GM18505 (cell line): ENCODE measurements around the gene ZNF775.
A peak's percentile ranks its signal among the peaks of the same experiment; 100 is the strongest.

Experiments
- ATAC-seq: cut with Tn5 transposase; IDR thresholded peaks from one replicate; pipeline ENCODE4 v1.9.1; 2021; ENCODE audit not compliant: unreplicated experiment
- POLR2A ChIP-seq: IDR thresholded peaks from 4 replicates; pipeline ENCODE4 v1.6.1; 2011; ENCODE audit warnings: borderline replicate concordance; ENCODE audit not compliant: insufficient read depth, insufficient read length; ENCODE audit errors: extremely low read depth

The ZNF775 gene

GRCh38 chr7:150375662-150376521, 3.2 kb upstream of the ZNF775 start:
- TF ChIP-seq POLR2A: no peak
- no peak for ATAC-seq

DNA sequence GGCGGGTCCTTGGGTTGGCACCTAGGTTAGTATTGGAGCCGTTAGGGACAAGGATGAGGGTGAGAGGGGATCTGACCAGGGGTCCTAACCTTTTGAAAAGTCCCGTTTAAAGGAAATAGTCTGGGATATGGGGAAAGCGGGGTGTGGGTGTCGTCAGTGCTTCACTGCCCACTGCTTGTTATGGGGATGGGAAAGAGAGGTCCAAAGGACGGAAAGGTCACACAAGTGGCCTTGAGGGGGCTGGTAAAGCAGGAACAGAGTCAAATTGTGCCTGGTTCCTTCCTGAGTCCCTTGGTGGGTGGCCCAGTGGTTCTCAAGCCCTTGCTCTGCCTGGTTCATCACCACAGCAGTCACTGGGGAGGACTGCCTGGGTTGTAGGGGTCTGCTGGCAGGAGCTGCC, 2.6 kb upstream of the ZNF775 start:
- ATAC-seq: no peak
- TF ChIP-seq POLR2A: peak; percentile 36

- no peak for TF ChIP-seq POLR2A
- ATAC-seq: no peak
Measured at GRCh38 chr7:150377196-150377595, 1.9 kb upstream of the ZNF775 start.

GRCh38 chr7:150377635-150378034, 1.5 kb upstream of the ZNF775 start:
- TF ChIP-seq POLR2A: no peak
- ATAC-seq: no peak

DNA sequence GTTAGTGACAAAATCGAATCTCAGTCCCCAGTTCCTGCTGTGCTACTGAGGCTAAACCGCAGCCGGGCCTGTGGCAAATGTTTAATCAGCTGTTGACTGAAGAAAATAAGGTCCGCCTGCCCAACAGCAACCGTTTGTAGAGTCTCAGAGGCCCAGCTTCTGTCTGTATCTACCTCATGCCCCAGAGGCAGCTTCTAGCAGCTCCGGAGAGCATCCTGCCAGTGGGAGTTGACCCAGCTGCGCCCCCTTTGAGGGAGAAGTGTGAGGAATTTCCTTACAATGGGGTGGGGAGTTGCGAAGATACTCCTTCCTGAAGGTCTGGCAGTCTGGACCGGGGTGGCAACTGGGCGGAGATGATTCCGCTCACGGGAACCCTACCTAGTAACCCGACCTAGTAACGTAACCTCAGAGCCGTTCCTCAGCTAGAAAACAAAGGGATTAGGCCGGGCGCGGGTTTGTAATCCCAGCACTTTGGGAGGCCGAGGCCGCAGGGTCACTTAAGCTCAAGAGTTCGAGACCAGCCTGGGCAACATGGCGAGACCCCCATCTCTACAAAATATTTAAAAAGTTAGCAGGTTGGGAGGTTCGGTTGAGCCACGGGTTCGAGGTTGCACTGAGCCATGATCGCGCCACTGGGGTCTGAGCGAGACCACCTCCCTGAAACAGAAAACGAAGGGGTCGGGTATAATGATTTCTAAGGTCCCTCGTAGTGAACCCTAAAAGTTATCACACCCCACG, 846 bp upstream of the ZNF775 start:
- peak; percentile 63 for TF ChIP-seq POLR2A
- ATAC-seq: no peak

DNA sequence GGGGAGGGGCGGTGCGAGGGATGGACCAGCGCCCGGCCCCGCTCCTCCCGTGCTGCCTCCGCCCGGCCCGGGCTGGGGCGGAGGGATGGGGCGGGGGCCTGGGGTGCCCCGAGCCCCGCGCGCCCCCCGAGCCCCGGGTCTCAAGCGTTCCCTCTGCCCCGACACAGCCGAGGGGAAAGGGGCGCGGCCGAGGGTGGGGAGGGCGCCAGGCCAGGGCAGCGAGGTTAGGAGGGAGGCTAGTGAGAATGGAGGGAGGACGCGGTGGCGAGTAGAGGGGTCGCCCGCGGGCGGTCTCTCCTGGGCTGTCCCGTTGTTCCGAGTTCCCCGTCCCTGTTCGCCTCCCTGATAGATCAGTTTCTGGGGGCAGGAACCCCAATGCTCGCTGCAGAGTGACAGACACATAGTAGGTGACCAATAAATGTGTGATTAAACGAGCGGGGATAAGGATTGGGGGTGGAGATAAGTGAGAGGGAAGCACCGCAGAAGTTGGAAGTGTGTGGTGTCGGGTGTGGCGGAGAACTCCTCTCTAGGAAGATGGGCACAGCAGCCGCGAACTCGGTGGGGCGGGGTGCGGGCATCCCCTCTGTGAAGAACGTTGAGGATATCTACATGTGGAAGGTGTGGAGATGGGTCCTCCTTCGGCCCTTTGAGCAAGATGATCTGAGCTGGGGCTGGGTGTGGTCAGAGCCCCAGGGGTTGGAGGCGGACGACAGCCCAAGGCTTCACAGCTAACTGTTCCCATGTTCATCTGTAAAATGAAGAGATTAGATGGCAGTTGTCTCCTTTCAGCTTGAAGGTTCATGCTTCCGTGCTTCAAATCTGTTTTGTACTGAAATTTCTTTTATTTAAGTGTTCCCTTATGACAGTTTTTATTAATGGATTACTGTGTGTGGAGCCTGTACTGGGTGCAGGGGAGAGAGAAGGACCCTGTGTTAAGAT, 580 bp downstream of the ZNF775 start:
- ATAC-seq: peak; percentile 29
- TF ChIP-seq POLR2A: no peak

DNA sequence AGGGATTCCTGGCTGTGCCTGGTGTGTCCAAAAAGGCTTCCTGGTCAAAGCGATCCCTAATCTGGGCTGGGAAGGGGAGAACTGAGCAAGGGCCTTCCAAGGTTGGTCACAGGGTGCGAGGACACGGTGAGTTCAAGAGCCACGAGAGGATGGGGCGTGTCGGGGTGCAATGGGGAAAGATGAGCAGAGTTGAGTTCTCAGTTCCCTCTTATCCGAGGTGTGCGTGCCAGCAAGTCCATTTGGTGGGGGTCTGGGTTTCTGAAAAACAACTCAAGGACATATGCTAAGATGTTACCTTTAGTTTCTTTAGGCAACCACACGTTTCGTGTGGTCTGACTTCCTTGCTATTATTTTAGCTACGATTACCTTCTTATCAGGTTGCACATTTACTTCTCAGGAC, 1.3 kb downstream of the ZNF775 start:
- ATAC-seq: no peak
- no peak for TF ChIP-seq POLR2A

- no peak for TF ChIP-seq POLR2A
- no peak for ATAC-seq
Measured at GRCh38 chr7:150381096-150381495, 2.0 kb downstream of the ZNF775 start.

- TF ChIP-seq POLR2A: no peak
- no peak for ATAC-seq
Measured at GRCh38 chr7:150381785-150382122, 2.6 kb downstream of the ZNF775 start.

- TF ChIP-seq POLR2A: no peak
- no peak for ATAC-seq
Measured at GRCh38 chr7:150382123-150382843, 3.2 kb downstream of the ZNF775 start.

GRCh38 chr7:150382844-150383225, 3.7 kb downstream of the ZNF775 start:
- peak; percentile 30 for TF ChIP-seq POLR2A
- no peak for ATAC-seq

GRCh38 chr7:150383710-150384397, 4.7 kb downstream of the ZNF775 start:
- ATAC-seq: no peak
- no peak for TF ChIP-seq POLR2A
